SU-DHL-6 (cell line): Measurements from ENCODE around the gene MMP14.
A peak's percentile ranks its signal among the peaks of the same experiment; 100 is the strongest.

Source experiments
- H2AFZ ChIP-seq: fragments of 200-600 bp; sonication (generic); 2 replicates; pipeline ENCODE4 v1.6.1; 2014; ENCODE audit warnings: low read depth, mild to moderate bottlenecking, moderate library complexity, mixed read lengths, antibody characterized with exemption, low read length; ENCODE audit not compliant: severe bottlenecking
- H3F3A ChIP-seq: fragments of 200-600 bp; shearing (Covaris generic); 2 replicates; pipeline ENCODE4 v1.6.0; 2016; ENCODE audit warnings: antibody characterized with exemption, mild to moderate bottlenecking; ENCODE audit not compliant: insufficient read depth
- H3K27ac ChIP-seq: fragments of 200-600 bp; sonication (generic); 2 replicates; pipeline ENCODE4 v1.5.1; 2016; ENCODE audit warnings: low read depth, mild to moderate bottlenecking, low read length, moderate library complexity, mixed read lengths
- H3K27me3 ChIP-seq: fragments of 200-600 bp; sonication (generic), shearing (Covaris generic); 2 replicates; pipeline ENCODE4 v1.6.0; 2014; ENCODE audit warnings: mild to moderate bottlenecking, low read length
- H3K36me3 ChIP-seq: fragments of 200-600 bp; sonication (generic); 2 replicates; pipeline ENCODE4 v1.6.1; 2014; ENCODE audit warnings: mild to moderate bottlenecking, low read length, mixed read lengths
- H3K4me2 ChIP-seq: fragments of 300-600, 200-600 bp; shearing (Covaris generic), sonication (generic); 2 replicates; pipeline ENCODE4 v1.6.0; 2014; ENCODE audit warnings: low read length, low read depth, mild to moderate bottlenecking; ENCODE audit not compliant: poor library complexity, severe bottlenecking
- H3K4me3 ChIP-seq: fragments of 200-600 bp; sonication (generic); 2 replicates; pipeline ENCODE4 v1.5.1; 2014; ENCODE audit warnings: antibody characterized with exemption, low read length, mild to moderate bottlenecking, mixed read lengths; ENCODE audit not compliant: insufficient read depth, poor library complexity, severe bottlenecking
- H3K79me2 ChIP-seq: fragments of 200-600 bp; sonication (generic); 2 replicates; pipeline ENCODE4 v1.6.1; 2014; ENCODE audit warnings: mild to moderate bottlenecking, low read length, moderate library complexity; ENCODE audit not compliant: insufficient read depth
- H3K9ac ChIP-seq: fragments of 200-600 bp; sonication (generic); 2 replicates; pipeline ENCODE4 v1.7.0; 2014; ENCODE audit warnings: mild to moderate bottlenecking, low read length
- H3K9me2 ChIP-seq: fragments of 200-600 bp; sonication (generic); replicated peaks from 2 replicates; pipeline ENCODE4 v1.6.1; 2014; ENCODE audit warnings: low read length; ENCODE audit not compliant: insufficient read depth
- H3K9me3 ChIP-seq: fragments of 200-600 bp; sonication (generic); 2 replicates; pipeline ENCODE4 v1.6.1; 2014; ENCODE audit warnings: low read length, mixed read lengths; ENCODE audit not compliant: insufficient read depth
- H4K20me1 ChIP-seq: fragments of 200-600 bp; sonication (generic); 2 replicates; pipeline ENCODE4 v1.6.1; 2014; ENCODE audit warnings: low read depth, mild to moderate bottlenecking, antibody characterized with exemption, low read length, moderate library complexity, mixed read lengths
- CTCF ChIP-seq: fragments of 200-600 bp; sonication (generic); IDR thresholded peaks from one replicate; pipeline ENCODE4 v1.5.1; 2017; ENCODE audit warnings: antibody characterized with exemption, mild to moderate bottlenecking, low read length, moderate library complexity; ENCODE audit not compliant: insufficient read depth, poor library complexity, severe bottlenecking
- EZH2phosphoT487 ChIP-seq: fragments of 200-600 bp; sonication (generic), shearing (Covaris generic); conservative IDR thresholded peaks from 2 replicates; pipeline ENCODE4 v1.6.1; 2018; ENCODE audit warnings: mild to moderate bottlenecking, antibody characterized with exemption, low read length, moderate library complexity, mixed read lengths

MMP14 gene

GRCh38 chr14:22872033-22872832, 35.8 kb downstream of the MMP14 start:
- H3K79me2 ChIP-seq: peaks cover 7% of the 10 kb centered on the region; the same call in 1 of the 2 replicates
- no peaks in the 10 kb centered on the region for H3K27me3 ChIP-seq
- H3K9me3 ChIP-seq: no peaks in the 10 kb centered on the region
- H3K36me3 ChIP-seq: no peaks in the 10 kb centered on the region
- TF ChIP-seq EZH2phosphoT487: no peak
- TF ChIP-seq CTCF: peak; percentile 99
- H2AFZ ChIP-seq: peak overlapping the region; percentile 43
- peak overlapping the region; percentile 75 for H3K4me2 ChIP-seq
- H3K27ac ChIP-seq: peak overlapping the region; percentile 88
- H3F3A ChIP-seq: peaks cover 12% of the 10 kb centered on the region
- H3K4me3 ChIP-seq: peak overlapping the region; percentile 76
- H4K20me1 ChIP-seq: no peaks in the 10 kb centered on the region
- peak overlapping the region; percentile 76 for H3K9ac ChIP-seq
- no peaks in the 10 kb centered on the region for H3K9me2 ChIP-seq

- H3K9ac ChIP-seq: peak overlapping the region; percentile 76
- H2AFZ ChIP-seq: no peak overlapping the region
- peak overlapping the region; percentile 88; the same call in 1 of the 2 replicates for H3K27ac ChIP-seq
- H3K9me2 ChIP-seq: no peaks in the 10 kb centered on the region
- peak overlapping the region; percentile 76 for H3K4me3 ChIP-seq
- peaks cover 7% of the 10 kb centered on the region; the same call in 1 of the 2 replicates for H3K79me2 ChIP-seq
- H3K27me3 ChIP-seq: no peaks in the 10 kb centered on the region
- no peaks in the 10 kb centered on the region for H3K36me3 ChIP-seq
- peaks cover 12% of the 10 kb centered on the region for H3F3A ChIP-seq
- peak overlapping the region; percentile 75 for H3K4me2 ChIP-seq
- H4K20me1 ChIP-seq: no peaks in the 10 kb centered on the region
- no peaks in the 10 kb centered on the region for H3K9me3 ChIP-seq
- TF ChIP-seq EZH2phosphoT487 (no peak), CTCF (no peak)
These were observed 36.6 kb downstream of the MMP14 start for GRCh38 chr14:22872833-22873520.

- no peaks in the 10 kb centered on the region for H3K36me3 ChIP-seq
- TF ChIP-seq EZH2phosphoT487 (no peak), CTCF (no peak)
- H3F3A ChIP-seq: peaks cover 12% of the 10 kb centered on the region
- peaks cover 7% of the 10 kb centered on the region; the same call in 1 of the 2 replicates for H3K79me2 ChIP-seq
- no peak overlapping the region for H3K4me3 ChIP-seq
- no peaks in the 10 kb centered on the region for H3K9me3 ChIP-seq
- H3K27ac ChIP-seq: no peak overlapping the region
- H3K4me2 ChIP-seq: no peak overlapping the region
- no peak overlapping the region for H2AFZ ChIP-seq
- H3K27me3 ChIP-seq: no peaks in the 10 kb centered on the region
- H4K20me1 ChIP-seq: no peaks in the 10 kb centered on the region
- no peaks in the 10 kb centered on the region for H3K9me2 ChIP-seq
- H3K9ac ChIP-seq: no peak overlapping the region
These were observed 38.8 kb downstream of the MMP14 start for GRCh38 chr14:22875003-22875747.
